GM12873 (cell line): Measurements from ENCODE around the gene KLF18.

Experiments
- CTCF ChIP-seq: IDR thresholded peaks from 2 replicates; pipeline ENCODE4 v1.5.1; 2012; ENCODE audit warnings: low read depth, mild to moderate bottlenecking, moderate library complexity, low read length, control low read depth; ENCODE audit not compliant: insufficient read depth; ENCODE audit errors: missing control alignments

KLF18 gene

GRCh38 chr1:44105810-44106209 is 35.6 kb downstream of the KLF18 start:
- no peak for TF ChIP-seq CTCF

GRCh38 chr1:44103270-44104131 is 37.9 kb downstream of the KLF18 start:
- TF ChIP-seq CTCF: peak; percentile 47

- TF ChIP-seq CTCF: no peak
Observed at GRCh38 chr1:44101328-44101727, 40.1 kb downstream of the KLF18 start.

GRCh38 chr1:44100183-44100868 is 41.1 kb downstream of the KLF18 start:
- TF ChIP-seq CTCF: no peak

GRCh38 chr1:44094047-44094446 is 47.4 kb downstream of the KLF18 start:
- no peak for TF ChIP-seq CTCF

GRCh38 chr1:44090429-44091252 is 50.8 kb downstream of the KLF18 start:
- no peak for TF ChIP-seq CTCF

GRCh38 chr1:44089371-44090048 is 51.9 kb downstream of the KLF18 start:
- no peak for TF ChIP-seq CTCF
